ENCODE data around the gene PAX8.

Gene PAX8

DNA sequence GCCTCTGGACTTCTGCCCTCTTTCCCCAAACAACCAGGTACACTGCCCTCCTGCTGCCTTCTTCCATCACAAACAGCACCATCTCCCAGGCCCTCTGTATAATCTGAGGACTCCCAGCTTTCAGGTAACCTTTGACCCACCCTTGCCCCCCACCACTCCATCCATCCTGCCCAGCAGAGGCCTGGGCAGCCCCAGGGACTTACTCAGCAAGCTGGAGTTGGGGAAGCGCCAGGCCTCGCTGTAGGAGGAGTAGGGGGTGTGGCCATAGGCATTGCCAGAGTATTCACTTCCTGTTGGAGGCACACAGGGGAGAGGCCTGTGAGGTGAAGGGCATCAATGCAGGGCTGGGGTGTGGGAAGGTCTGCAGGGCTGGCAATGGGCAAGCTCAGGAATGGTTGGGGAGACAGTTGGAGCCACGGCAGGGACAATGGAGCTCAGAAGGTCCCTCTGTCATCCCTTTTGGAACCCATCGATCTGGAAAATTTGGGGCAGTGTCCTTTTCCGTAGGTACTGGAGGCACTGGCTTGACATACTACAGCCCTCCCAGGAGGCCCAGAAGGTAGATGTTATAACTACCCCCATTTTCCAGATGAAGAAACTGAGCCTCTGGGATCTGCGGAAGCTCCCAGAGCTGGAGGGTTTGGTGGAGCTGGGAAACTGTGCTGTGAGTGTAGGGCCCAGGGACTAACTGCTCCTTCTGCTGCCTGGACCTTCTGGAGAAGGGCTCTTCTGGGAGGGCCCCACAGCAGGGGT, 58.7 kb downstream of the PAX8 start:
- Histone ChIP-seq H3K4me1 (ENCODE audit: insufficient read depth, low read length) (peaks cover 18% of the 10 kb centered on the region; the same call in 1 of the 2 replicates), H3K9ac (ENCODE audit: low read depth, low read length) (no peak overlapping the region), H3K9me3 (ENCODE audit: control insufficient read depth, insufficient read depth, low read length) (no peaks in the 10 kb centered on the region), H3K36me3 (ENCODE audit: insufficient read depth, low read length) (no peaks in the 10 kb centered on the region)

- Histone ChIP-seq H3K36me3 (ENCODE audit: insufficient read depth, low read length) (no peaks in the 10 kb centered on the region), H3K9me3 (ENCODE audit: control insufficient read depth, insufficient read depth, low read length) (no peaks in the 10 kb centered on the region), H3K9ac (ENCODE audit: low read depth, low read length) (no peak overlapping the region), H3K4me1 (ENCODE audit: insufficient read depth, low read length) (peaks cover 18% of the 10 kb centered on the region; the same call in 1 of the 2 replicates)
Measured at GRCh38 chr2:113219525-113219888, 59.2 kb downstream of the PAX8 start.

- Histone ChIP-seq H3K36me3 (ENCODE audit: insufficient read depth, low read length) (no peaks in the 10 kb centered on the region), H3K9me3 (ENCODE audit: control insufficient read depth, insufficient read depth, low read length) (no peaks in the 10 kb centered on the region), H3K4me1 (ENCODE audit: insufficient read depth, low read length) (peaks cover 20% of the 10 kb centered on the region), H3K9ac (ENCODE audit: low read depth, low read length) (no peak overlapping the region)
Measured at GRCh38 chr2:113219092-113219441, 59.7 kb downstream of the PAX8 start.

- Histone ChIP-seq H3K36me3 (ENCODE audit: insufficient read depth, low read length) (no peaks in the 10 kb centered on the region), H3K9ac (ENCODE audit: low read depth, low read length) (no peak overlapping the region), H3K9me3 (ENCODE audit: control insufficient read depth, insufficient read depth, low read length) (no peaks in the 10 kb centered on the region), H3K4me1 (ENCODE audit: insufficient read depth, low read length) (peaks cover 22% of the 10 kb centered on the region)
Measured at GRCh38 chr2:113218283-113219091, 60.2 kb downstream of the PAX8 start.

- Histone ChIP-seq H3K4me1 (ENCODE audit: insufficient read depth, low read length) (peaks cover 22% of the 10 kb centered on the region), H3K9ac (ENCODE audit: low read depth, low read length) (no peak overlapping the region)
Measured at GRCh38 chr2:113217455-113218282, 61.1 kb downstream of the PAX8 start.

GRCh38 chr2:113216891-113217454, 61.7 kb downstream of the PAX8 start:
- Histone ChIP-seq H3K4me1 (ENCODE audit: insufficient read depth, low read length) (peaks cover 24% of the 10 kb centered on the region), H3K36me3 (ENCODE audit: insufficient read depth, low read length) (no peaks in the 10 kb centered on the region), H3K9ac (ENCODE audit: low read depth, low read length) (no peak overlapping the region), H3K9me3 (ENCODE audit: control insufficient read depth, insufficient read depth, low read length) (no peaks in the 10 kb centered on the region)

More at GRCh38 chr2:113217455-113218282, 61.1 kb downstream of the PAX8 start:
- H3K9me3 ChIP-seq (ENCODE audit: control insufficient read depth, insufficient read depth, low read length): no peaks in the 10 kb centered on the region
- H3K36me3 ChIP-seq (ENCODE audit: insufficient read depth, low read length): no peaks in the 10 kb centered on the region

DNA sequence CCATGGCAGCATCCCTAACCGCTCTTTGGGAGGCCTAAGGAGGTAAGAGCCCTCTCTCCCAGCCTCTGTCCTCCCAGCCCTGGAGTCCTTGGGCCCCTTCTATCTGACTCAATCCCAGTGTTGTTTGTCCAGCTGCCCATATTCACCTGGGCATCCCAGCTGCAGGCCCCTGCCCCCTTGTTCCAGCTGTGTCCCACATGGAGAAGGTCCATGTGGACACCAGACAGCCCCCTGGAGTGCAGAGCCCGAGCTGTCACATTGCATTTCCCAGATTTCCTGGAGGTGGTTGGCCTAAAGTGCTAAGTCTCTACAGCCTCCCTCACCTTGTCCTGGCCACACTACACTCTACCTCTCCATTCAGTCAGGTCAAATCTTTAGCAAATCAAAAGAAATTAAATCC, 62.4 kb downstream of the PAX8 start:
- peaks cover 31% of the 10 kb centered on the region for H3K4me1 ChIP-seq (ENCODE audit: insufficient read depth, low read length)
- H3K9ac ChIP-seq (ENCODE audit: low read depth, low read length): no peak overlapping the region
- no peaks in the 10 kb centered on the region for H3K9me3 ChIP-seq (ENCODE audit: control insufficient read depth, insufficient read depth, low read length)
- H3K36me3 ChIP-seq (ENCODE audit: insufficient read depth, low read length): no peaks in the 10 kb centered on the region

- no peaks in the 10 kb centered on the region for H3K9me3 ChIP-seq (ENCODE audit: control insufficient read depth, insufficient read depth, low read length)
- peaks cover 27% of the 10 kb centered on the region for H3K4me1 ChIP-seq (ENCODE audit: insufficient read depth, low read length)
- H3K9ac ChIP-seq (ENCODE audit: low read depth, low read length): no peak overlapping the region
- no peaks in the 10 kb centered on the region for H3K36me3 ChIP-seq (ENCODE audit: insufficient read depth, low read length)
Measured at GRCh38 chr2:113215056-113215455, 63.7 kb downstream of the PAX8 start.

DNA sequence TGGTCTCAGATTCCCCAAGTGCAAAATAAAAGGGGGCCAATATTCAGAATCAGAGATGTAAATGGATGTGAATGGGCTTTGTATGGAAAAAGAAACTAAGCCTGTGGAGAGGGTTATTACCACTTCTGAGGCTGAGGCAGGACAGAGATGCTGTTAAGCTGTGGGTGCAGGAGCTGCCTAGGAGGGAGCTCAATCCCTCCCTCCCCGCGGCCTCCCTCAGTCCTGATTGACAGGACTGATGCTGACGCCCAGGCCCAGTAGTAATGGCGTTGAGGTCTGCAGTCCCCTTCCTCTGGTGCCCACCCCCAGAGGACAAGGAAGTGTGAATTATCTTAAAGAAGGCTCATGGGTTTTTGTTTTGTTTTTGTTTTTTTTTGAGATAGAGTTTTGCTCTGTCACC, 64.6 kb downstream of the PAX8 start:
- Histone ChIP-seq H3K9me3 (ENCODE audit: control insufficient read depth, insufficient read depth, low read length) (no peaks in the 10 kb centered on the region), H3K4me1 (ENCODE audit: insufficient read depth, low read length) (peaks cover 27% of the 10 kb centered on the region), H3K36me3 (ENCODE audit: insufficient read depth, low read length) (no peaks in the 10 kb centered on the region), H3K9ac (ENCODE audit: low read depth, low read length) (no peak overlapping the region)

GRCh38 chr2:113213061-113213930, 65.4 kb downstream of the PAX8 start:
- H3K36me3 ChIP-seq (ENCODE audit: insufficient read depth, low read length): no peaks in the 10 kb centered on the region
- H3K9ac ChIP-seq (ENCODE audit: low read depth, low read length): no peak overlapping the region
- no peaks in the 10 kb centered on the region for H3K9me3 ChIP-seq (ENCODE audit: control insufficient read depth, insufficient read depth, low read length)
- H3K4me1 ChIP-seq (ENCODE audit: insufficient read depth, low read length): peaks cover 27% of the 10 kb centered on the region

DNA sequence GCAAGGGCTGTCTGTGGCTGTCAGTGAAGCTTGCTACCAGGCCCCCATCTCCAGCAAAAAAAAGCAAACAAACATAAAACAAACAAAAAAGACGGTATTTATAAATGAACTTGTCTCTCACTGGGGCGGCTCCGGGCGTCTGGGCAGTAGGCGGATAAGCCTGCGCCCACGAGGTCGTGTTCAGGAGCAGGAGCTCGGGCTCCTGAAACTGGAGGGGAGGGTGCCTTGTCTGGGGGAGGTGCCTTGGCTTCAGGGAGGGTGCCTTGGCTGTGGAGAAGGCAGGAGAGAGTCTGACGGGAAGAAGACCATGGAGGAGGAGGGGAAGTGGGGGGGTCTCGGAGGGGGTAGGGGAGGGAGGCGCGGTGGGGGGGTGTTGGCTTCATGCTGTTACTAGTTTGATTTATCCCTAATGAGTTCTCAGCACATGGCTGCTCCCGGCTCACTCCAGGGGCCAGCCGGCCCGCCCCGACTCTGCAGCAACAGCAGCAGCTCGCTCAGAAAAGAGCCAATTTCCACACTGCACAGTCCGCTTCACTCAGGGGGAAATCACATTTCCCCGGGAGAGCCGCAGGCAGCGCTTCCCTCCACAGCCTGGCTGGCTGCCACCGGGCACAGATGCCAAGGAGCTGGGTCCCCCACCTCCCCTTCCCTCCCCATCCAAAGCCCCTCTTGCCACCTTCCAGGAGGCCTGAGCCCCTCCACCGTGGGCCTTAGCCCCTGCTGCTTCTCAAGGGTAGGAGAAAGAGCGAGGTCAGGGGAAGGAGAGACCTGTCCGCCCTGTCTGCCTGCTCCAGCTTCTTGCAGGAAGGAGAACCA, 66.3 kb downstream of the PAX8 start:
- no peaks in the 10 kb centered on the region for H3K36me3 ChIP-seq (ENCODE audit: insufficient read depth, low read length)
- no peak overlapping the region for H3K9ac ChIP-seq (ENCODE audit: low read depth, low read length)
- peaks cover 20% of the 10 kb centered on the region for H3K4me1 ChIP-seq (ENCODE audit: insufficient read depth, low read length)
- no peaks in the 10 kb centered on the region for H3K9me3 ChIP-seq (ENCODE audit: control insufficient read depth, insufficient read depth, low read length)

- Histone ChIP-seq H3K4me1 (ENCODE audit: insufficient read depth, low read length) (peaks cover 14% of the 10 kb centered on the region), H3K9me3 (ENCODE audit: control insufficient read depth, insufficient read depth, low read length) (no peaks in the 10 kb centered on the region)
Measured at GRCh38 chr2:113211226-113212105, 67.3 kb downstream of the PAX8 start.

More at GRCh38 chr2:113211226-113212105, 67.3 kb downstream of the PAX8 start:
- Histone ChIP-seq H3K9ac (ENCODE audit: low read depth, low read length) (no peak overlapping the region), H3K36me3 (ENCODE audit: insufficient read depth, low read length) (no peaks in the 10 kb centered on the region)
